ENCODE results near the gene VRTN. TPM values are rescaled to one million over a fixed set of nuclear protein-coding genes. Genes with fewer than 3 reads are reported as not detected.
"Not testable (repeated sequence)": the region's sequence is repeated elsewhere in the genome, so short reads cannot be mapped to it uniquely, and the experiment has no call there.

VRTN gene
- total and polyA plus RNA-seq, 5 donors from 2014 or later = not detected

GRCh38 chr14:74389980-74390379 lies 41.7 kb downstream of the VRTN start:
- H3K4me1 Mint-ChIP-seq = no peaks in the 10 kb centered on the region
- H3K9me3 Mint-ChIP-seq = peaks cover 0 to 3% (median 0%) of the 10 kb centered on the region in 7 donors
- H3K36me3 Mint-ChIP-seq = no peaks in the 10 kb centered on the region
- peaks cover 2% of the 10 kb centered on the region for H3K27me3 ChIP-seq (ENCODE audit: control insufficient read depth, insufficient read depth, low read length)
- ATAC-seq (ENCODE audit: low read depth in 2 of 2) (no peak), DNase-seq (no peak)
- H3K27ac ChIP-seq (ENCODE audit: insufficient read depth, low read length, poor library complexity, severe bottlenecking) = no peak overlapping the region
- H3K36me3 ChIP-seq (ENCODE audit: control insufficient read depth, insufficient read depth, low read length) = no peaks in the 10 kb centered on the region
- H3K4me3 Mint-ChIP-seq = no peak overlapping the region
- peak overlapping the region in 1 of 3 donors; percentile 80 for H3K27ac Mint-ChIP-seq
- peaks cover 16% of the 10 kb centered on the region for H3K27me3 Mint-ChIP-seq
- H3K4me3 ChIP-seq (ENCODE audit: low read depth, low read length) = no peak overlapping the region
- no peaks in the 10 kb centered on the region for H3K9me3 ChIP-seq (ENCODE audit: control insufficient read depth in 2 of 2, low read length in 2 of 2)
- no peaks in the 10 kb centered on the region for H3K4me1 ChIP-seq (ENCODE audit: control insufficient read depth, insufficient read depth, low read length, poor library complexity, severe bottlenecking)

GRCh38 chr14:74390505-74390904 lies 42.2 kb downstream of the VRTN start:
- not testable (repeated sequence) for H3K36me3 Mint-ChIP-seq; H3K27ac ChIP-seq (ENCODE audit: insufficient read depth, low read length, poor library complexity, severe bottlenecking); H3K4me1 Mint-ChIP-seq; H3K27me3 ChIP-seq (ENCODE audit: control insufficient read depth, insufficient read depth, low read length); H3K9me3 Mint-ChIP-seq; H3K4me1 ChIP-seq (ENCODE audit: control insufficient read depth, insufficient read depth, low read length, poor library complexity, severe bottlenecking); DNase-seq; H3K4me3 Mint-ChIP-seq; H3K9me3 ChIP-seq (ENCODE audit: control insufficient read depth in 2 of 2, low read length in 2 of 2); H3K36me3 ChIP-seq (ENCODE audit: control insufficient read depth, insufficient read depth, low read length); H3K4me3 ChIP-seq (ENCODE audit: low read depth, low read length); ATAC-seq (ENCODE audit: low read depth in 2 of 2)
- peaks cover 16% of the 10 kb centered on the region for H3K27me3 Mint-ChIP-seq
- peak overlapping the region in 1 of 3 donors; percentile 80 for H3K27ac Mint-ChIP-seq

GRCh38 chr14:74391479-74391878 lies 43.2 kb downstream of the VRTN start:
- H3K27me3 Mint-ChIP-seq = peaks cover 26% of the 10 kb centered on the region
- H3K9me3 ChIP-seq (ENCODE audit: control insufficient read depth in 2 of 2, low read length in 2 of 2) = no peaks in the 10 kb centered on the region
- H3K36me3 ChIP-seq (ENCODE audit: control insufficient read depth, insufficient read depth, low read length) = no peaks in the 10 kb centered on the region
- H3K4me3 Mint-ChIP-seq = no peak overlapping the region
- no peaks in the 10 kb centered on the region for H3K4me1 Mint-ChIP-seq
- H3K4me1 ChIP-seq (ENCODE audit: control insufficient read depth, insufficient read depth, low read length, poor library complexity, severe bottlenecking) = no peaks in the 10 kb centered on the region
- DNase-seq = no peak
- H3K27me3 ChIP-seq (ENCODE audit: control insufficient read depth, insufficient read depth, low read length) = peaks cover 2% of the 10 kb centered on the region
- H3K27ac ChIP-seq (ENCODE audit: insufficient read depth, low read length, poor library complexity, severe bottlenecking) = no peak overlapping the region
- ATAC-seq (ENCODE audit: low read depth in 2 of 2) = no peak
- H3K27ac Mint-ChIP-seq = no peak overlapping the region
- H3K4me3 ChIP-seq (ENCODE audit: low read depth, low read length) = no peak overlapping the region
- H3K9me3 Mint-ChIP-seq = peaks cover 0 to 1% (median 0%) of the 10 kb centered on the region in 7 donors
- H3K36me3 Mint-ChIP-seq = no peaks in the 10 kb centered on the region

GRCh38 chr14:74392616-74393570 lies 44.6 kb downstream of the VRTN start:
- Histone ChIP-seq H3K27me3 (ENCODE audit: control insufficient read depth, insufficient read depth, low read length) (no peaks in the 10 kb centered on the region), H3K36me3 (ENCODE audit: control insufficient read depth, insufficient read depth, low read length) (no peaks in the 10 kb centered on the region), H3K4me1 (ENCODE audit: control insufficient read depth, insufficient read depth, low read length, poor library complexity, severe bottlenecking) (no peaks in the 10 kb centered on the region), H3K9me3 (ENCODE audit: control insufficient read depth in 2 of 2, low read length in 2 of 2) (no peaks in the 10 kb centered on the region), H3K4me3 (ENCODE audit: low read depth, low read length) (no peak overlapping the region), H3K27ac (ENCODE audit: insufficient read depth, low read length, poor library complexity, severe bottlenecking) (no peak overlapping the region)
- Mint-ChIP-seq H3K36me3 (no peaks in the 10 kb centered on the region), H3K27me3 (peaks cover 33% of the 10 kb centered on the region), H3K4me1 (no peaks in the 10 kb centered on the region), H3K27ac (no peak overlapping the region), H3K9me3 (peaks cover 0 to 1% (median 0%) of the 10 kb centered on the region in 7 donors), H3K4me3 (no peak overlapping the region)
- DNase-seq = no peak
- ATAC-seq (ENCODE audit: low read depth in 2 of 2) = no peak

GRCh38 chr14:74394549-74394948 lies 46.3 kb downstream of the VRTN start:
- DNase-seq (no peak), ATAC-seq (ENCODE audit: low read depth in 2 of 2) (no peak)
- Mint-ChIP-seq H3K4me1 (peaks cover 0 to 3% (median 0%) of the 10 kb centered on the region in 4 donors), H3K27me3 (peaks cover 33% of the 10 kb centered on the region), H3K4me3 (no peak overlapping the region), H3K27ac (no peak overlapping the region), H3K9me3 (peaks cover 0 to 1% (median 0%) of the 10 kb centered on the region in 7 donors), H3K36me3 (no peaks in the 10 kb centered on the region)
- Histone ChIP-seq H3K27me3 (ENCODE audit: control insufficient read depth, insufficient read depth, low read length) (no peaks in the 10 kb centered on the region), H3K4me1 (ENCODE audit: control insufficient read depth, insufficient read depth, low read length, poor library complexity, severe bottlenecking) (no peaks in the 10 kb centered on the region), H3K4me3 (ENCODE audit: low read depth, low read length) (no peak overlapping the region), H3K36me3 (ENCODE audit: control insufficient read depth, insufficient read depth, low read length) (no peaks in the 10 kb centered on the region), H3K27ac (ENCODE audit: insufficient read depth, low read length, poor library complexity, severe bottlenecking) (no peak overlapping the region), H3K9me3 (ENCODE audit: control insufficient read depth in 2 of 2, low read length in 2 of 2) (no peaks in the 10 kb centered on the region)

- H3K36me3 Mint-ChIP-seq = no peaks in the 10 kb centered on the region
- Histone ChIP-seq H3K27me3 (ENCODE audit: control insufficient read depth, insufficient read depth, low read length) (no peaks in the 10 kb centered on the region), H3K4me1 (ENCODE audit: control insufficient read depth, insufficient read depth, low read length, poor library complexity, severe bottlenecking) (no peaks in the 10 kb centered on the region), H3K27ac (ENCODE audit: insufficient read depth, low read length, poor library complexity, severe bottlenecking) (no peak overlapping the region), H3K4me3 (ENCODE audit: low read depth, low read length) (no peak overlapping the region), H3K9me3 (ENCODE audit: control insufficient read depth in 2 of 2, low read length in 2 of 2) (no peaks in the 10 kb centered on the region), H3K36me3 (ENCODE audit: control insufficient read depth, insufficient read depth, low read length) (no peaks in the 10 kb centered on the region)
- peaks cover 0 to 1% (median 0%) of the 10 kb centered on the region in 7 donors for H3K9me3 Mint-ChIP-seq
- H3K4me1 Mint-ChIP-seq = peaks cover 0 to 5% (median 0%) of the 10 kb centered on the region in 4 donors
- DNase-seq (no peak), ATAC-seq (ENCODE audit: low read depth in 2 of 2) (no peak)
- peaks cover 32% of the 10 kb centered on the region for H3K27me3 Mint-ChIP-seq
- no peak overlapping the region for H3K4me3 Mint-ChIP-seq
- H3K27ac Mint-ChIP-seq = no peak overlapping the region
Measured at GRCh38 chr14:74395094-74395493, 46.8 kb downstream of the VRTN start.

- H3K9me3 ChIP-seq (ENCODE audit: control insufficient read depth in 2 of 2, low read length in 2 of 2) = no peaks in the 10 kb centered on the region
- Mint-ChIP-seq H3K36me3 (no peaks in the 10 kb centered on the region), H3K9me3 (peaks cover 0 to 2% (median 0%) of the 10 kb centered on the region in 7 donors), H3K27me3 (peaks cover 20% of the 10 kb centered on the region), H3K27ac (peak overlapping the region; percentile 9 to 79 (median 10)), H3K4me3 (peak overlapping the region in 3 of 4 donors; percentile 0 to 33 (median 22)), H3K4me1 (peaks cover 0 to 40% (median 11%) of the 10 kb centered on the region in 4 donors)
- H3K36me3 ChIP-seq (ENCODE audit: control insufficient read depth, insufficient read depth, low read length) = no peaks in the 10 kb centered on the region
- H3K4me3 ChIP-seq (ENCODE audit: low read depth, low read length) = no peak overlapping the region
- H3K27ac ChIP-seq (ENCODE audit: insufficient read depth, low read length, poor library complexity, severe bottlenecking) = no peak overlapping the region
- no peak for ATAC-seq (ENCODE audit: low read depth in 2 of 2)
- no peak for DNase-seq
- H3K27me3 ChIP-seq (ENCODE audit: control insufficient read depth, insufficient read depth, low read length) = no peaks in the 10 kb centered on the region
- H3K4me1 ChIP-seq (ENCODE audit: control insufficient read depth, insufficient read depth, low read length, poor library complexity, severe bottlenecking) = peaks cover 25% of the 10 kb centered on the region
Measured at GRCh38 chr14:74400031-74400685, 51.9 kb downstream of the VRTN start.
